Measurements from ENCODE around the gene TMEM253. TPM values are rescaled to one million over a fixed set of nuclear protein-coding genes. Genes with fewer than 3 reads are reported as not detected.

Gene TMEM253
- total RNA-seq, 4 donors from 2014 or later: 9.1 to 140 (median 124) TPM

- peaks cover 0 to 53% (median 0%) of the 10 kb centered on the region in 3 donors for H3K36me3 ChIP-seq
- H3K4me3 ChIP-seq: no peak overlapping the region
Observed at GRCh38 chr14:21084998-21085853, 15.6 kb upstream of the TMEM253 start.

GRCh38 chr14:21086908-21087293 lies 14.0 kb upstream of the TMEM253 start:
- Histone ChIP-seq H3K27me3 (no peaks in the 10 kb centered on the region), H3K36me3 (peaks cover 0 to 55% (median 0%) of the 10 kb centered on the region in 3 donors), H3K4me1 (peaks cover 0 to 13% (median 0%) of the 10 kb centered on the region in 4 donors), H3K27ac (peak overlapping the region in 2 of 4 donors; percentile 16 to 40), H3K9me3 (no peaks in the 10 kb centered on the region), H3K4me3 (no peak overlapping the region)
- no peak for DNase-seq
- TF ChIP-seq POLR2A (IDR thresholded peaks at IDR 0.05) (no peak), CTCF (IDR thresholded peaks at IDR 0.05) (no peak)

More at GRCh38 chr14:21084998-21085853, 15.6 kb upstream of the TMEM253 start:
- no peaks in the 10 kb centered on the region for H3K27me3 ChIP-seq
- H3K27ac ChIP-seq: peak overlapping the region in 1 of 4 donors; percentile 2
- no peak for TF ChIP-seq POLR2A (IDR thresholded peaks at IDR 0.05)
- no peak for TF ChIP-seq CTCF (IDR thresholded peaks at IDR 0.05)
- no peak for DNase-seq
- H3K4me1 ChIP-seq: peaks cover 0 to 10% (median 0%) of the 10 kb centered on the region in 4 donors
- no peaks in the 10 kb centered on the region for H3K9me3 ChIP-seq

- H3K27me3 ChIP-seq: no peaks in the 10 kb centered on the region
- no peaks in the 10 kb centered on the region for H3K9me3 ChIP-seq
- H3K36me3 ChIP-seq: peaks cover 0 to 54% (median 0%) of the 10 kb centered on the region in 3 donors
- DNase-seq: peak in 1 of 3 donors; percentile 68
- H3K4me3 ChIP-seq: no peak overlapping the region
- TF ChIP-seq CTCF (IDR thresholded peaks at IDR 0.05) (no peak), POLR2A (IDR thresholded peaks at IDR 0.05) (no peak)
- peak overlapping the region in 2 of 4 donors; percentile 16 to 40 for H3K27ac ChIP-seq
- H3K4me1 ChIP-seq: peaks cover 0 to 19% (median 0%) of the 10 kb centered on the region in 4 donors
Observed at GRCh38 chr14:21087294-21088091, 13.4 kb upstream of the TMEM253 start.

- peaks cover 0 to 50% (median 0%) of the 10 kb centered on the region in 3 donors for H3K36me3 ChIP-seq
- H3K4me1 ChIP-seq: peaks cover 0 to 19% (median 0%) of the 10 kb centered on the region in 4 donors
- no peak for DNase-seq
- TF ChIP-seq CTCF (IDR thresholded peaks at IDR 0.05): no peak
- TF ChIP-seq POLR2A (IDR thresholded peaks at IDR 0.05): no peak
- no peak overlapping the region for H3K4me3 ChIP-seq
- no peak overlapping the region for H3K27ac ChIP-seq
- no peaks in the 10 kb centered on the region for H3K9me3 ChIP-seq
- no peaks in the 10 kb centered on the region for H3K27me3 ChIP-seq
Observed at GRCh38 chr14:21088687-21089086, 12.2 kb upstream of the TMEM253 start.

- H3K27me3 ChIP-seq: no peaks in the 10 kb centered on the region
- no peak for DNase-seq
- no peak for TF ChIP-seq POLR2A (IDR thresholded peaks at IDR 0.05)
- TF ChIP-seq CTCF (IDR thresholded peaks at IDR 0.05): no peak
- H3K36me3 ChIP-seq: peaks cover 0 to 44% (median 0%) of the 10 kb centered on the region in 3 donors
- H3K9me3 ChIP-seq: no peaks in the 10 kb centered on the region
- no peak overlapping the region for H3K27ac ChIP-seq
- peaks cover 0 to 19% (median 0%) of the 10 kb centered on the region in 4 donors for H3K4me1 ChIP-seq
- no peak overlapping the region for H3K4me3 ChIP-seq
Observed at GRCh38 chr14:21089271-21089670, 11.6 kb upstream of the TMEM253 start.

Measured in Peyer's patch (tissue), 4 donors.